HG02943 (cell line): ENCODE data around the gene GPR141.

ENCODE experiments used
- ATAC-seq: cut with Tn5 transposase; IDR thresholded peaks from one replicate; pipeline ENCODE4 v1.9.1; 2021; ENCODE audit warnings: mild to moderate bottlenecking, low read depth, moderate library complexity; ENCODE audit not compliant: unreplicated experiment

GPR141 gene

DNA sequence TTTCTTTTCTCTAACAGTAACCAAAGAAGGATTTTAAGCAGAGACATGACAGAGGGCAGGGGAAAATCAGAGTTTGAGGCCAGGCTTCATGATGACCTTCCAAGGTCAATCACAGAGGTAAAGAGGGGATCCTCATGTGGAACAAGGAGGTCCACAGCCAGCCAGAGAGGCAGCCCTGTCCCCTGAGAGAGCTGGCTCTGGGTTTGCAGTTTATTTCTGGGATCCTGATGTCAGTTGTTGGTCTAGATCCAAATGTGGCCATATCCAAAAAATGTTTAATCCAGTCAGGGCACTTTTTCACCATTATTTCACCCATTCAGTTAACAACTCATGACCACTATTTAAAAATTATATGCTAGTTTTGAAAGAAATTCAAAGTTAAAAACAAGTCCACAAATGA is 45.6 kb downstream of the GPR141 start:
- ATAC-seq = no peak

DNA sequence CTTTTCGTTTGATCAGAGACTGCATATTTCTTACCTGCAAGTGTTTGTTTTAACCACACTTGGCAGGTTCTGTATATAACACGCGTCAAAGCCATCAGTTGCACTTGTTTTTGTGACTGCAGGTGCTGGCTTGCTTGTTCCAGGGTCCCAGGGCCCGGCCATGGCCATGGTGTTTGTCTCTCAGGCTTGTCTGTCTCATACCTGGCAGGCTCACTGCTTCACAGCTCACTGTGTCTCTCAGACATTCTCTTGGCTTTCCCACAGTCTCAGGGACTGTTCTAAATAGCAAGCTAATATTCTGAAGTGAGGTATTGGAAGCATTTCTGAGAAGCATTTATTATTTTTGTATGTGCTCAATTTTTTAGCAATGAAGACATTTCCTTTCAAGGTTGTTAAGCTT is 46.9 kb downstream of the GPR141 start:
- no peak for ATAC-seq

DNA sequence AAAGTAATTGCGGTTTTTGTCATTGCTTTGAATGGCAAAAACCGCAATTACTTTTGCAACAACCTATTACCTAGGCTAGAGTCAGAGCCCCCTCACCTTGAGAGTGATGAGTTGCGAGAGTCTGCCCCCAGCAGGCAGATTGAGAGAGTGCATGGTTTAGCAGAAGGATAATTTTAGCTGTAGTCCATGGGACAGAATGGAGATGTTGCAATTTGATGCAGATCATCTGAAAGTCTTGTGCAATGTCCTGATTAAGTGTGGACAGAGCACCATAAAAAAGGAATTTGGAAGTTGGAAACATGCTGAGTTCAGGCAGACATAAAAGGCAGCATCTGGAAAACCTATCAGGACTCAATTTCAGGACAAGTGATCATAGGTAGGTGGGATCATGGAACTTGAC is 48.7 kb downstream of the GPR141 start:
- no peak for ATAC-seq

DNA sequence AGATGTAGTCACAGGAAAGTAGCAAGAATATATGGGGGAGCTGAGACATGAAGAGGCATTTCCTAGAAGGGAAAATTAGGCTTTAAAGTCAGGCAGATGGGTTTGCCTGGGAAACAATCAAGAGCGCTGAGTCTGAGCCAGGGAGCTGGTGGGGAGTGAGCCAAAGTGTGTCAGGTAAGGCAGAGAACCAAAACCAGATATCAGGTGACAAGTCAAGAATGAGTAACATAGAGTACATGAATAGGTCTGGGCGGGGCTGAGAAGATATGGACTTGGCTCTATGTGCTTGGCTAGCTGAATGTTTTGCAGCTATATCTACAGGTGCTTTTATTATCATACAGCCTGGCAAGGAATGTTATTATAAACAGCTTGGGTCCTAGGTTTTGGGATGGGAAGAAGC is 49.3 kb downstream of the GPR141 start:
- ATAC-seq = no peak

DNA sequence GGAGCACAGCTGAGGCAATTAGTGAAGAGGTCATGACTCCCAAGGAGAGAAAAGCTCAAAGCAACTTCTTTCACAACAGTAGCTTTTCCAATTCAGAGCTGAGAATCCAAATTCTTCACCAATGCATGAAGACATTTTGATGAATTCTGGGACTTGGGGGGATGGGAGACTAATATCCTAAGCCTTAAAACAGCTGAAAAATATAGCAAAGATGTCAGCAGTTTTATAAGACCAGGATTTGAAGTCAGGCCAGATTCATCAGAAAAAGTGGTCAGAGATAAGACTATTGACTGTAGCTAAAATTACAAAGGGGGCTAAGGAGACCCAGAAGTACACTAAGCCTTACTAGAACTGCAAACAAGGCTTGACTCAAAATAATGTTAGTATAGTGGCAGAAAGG is 51.6 kb downstream of the GPR141 start:
- ATAC-seq = no peak

DNA sequence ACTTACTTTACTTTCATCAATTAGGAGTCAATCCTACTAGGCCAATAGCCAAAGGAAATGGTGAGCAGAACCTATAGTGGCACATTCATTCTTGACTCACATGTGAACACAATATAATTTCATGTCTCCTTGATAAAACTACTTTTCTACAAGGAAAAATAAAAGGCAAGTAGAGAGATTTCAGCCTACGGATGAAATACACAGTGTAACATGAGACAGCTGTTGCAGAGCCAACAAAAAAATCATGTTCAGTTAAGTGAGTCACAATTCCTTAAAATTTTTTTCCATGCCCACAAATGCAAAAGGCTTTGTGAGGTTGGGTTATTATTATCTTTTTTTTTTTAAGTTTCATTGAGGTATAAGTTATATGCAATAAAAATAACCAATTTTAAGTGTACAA is 54.8 kb downstream of the GPR141 start:
- no peak for ATAC-seq

DNA sequence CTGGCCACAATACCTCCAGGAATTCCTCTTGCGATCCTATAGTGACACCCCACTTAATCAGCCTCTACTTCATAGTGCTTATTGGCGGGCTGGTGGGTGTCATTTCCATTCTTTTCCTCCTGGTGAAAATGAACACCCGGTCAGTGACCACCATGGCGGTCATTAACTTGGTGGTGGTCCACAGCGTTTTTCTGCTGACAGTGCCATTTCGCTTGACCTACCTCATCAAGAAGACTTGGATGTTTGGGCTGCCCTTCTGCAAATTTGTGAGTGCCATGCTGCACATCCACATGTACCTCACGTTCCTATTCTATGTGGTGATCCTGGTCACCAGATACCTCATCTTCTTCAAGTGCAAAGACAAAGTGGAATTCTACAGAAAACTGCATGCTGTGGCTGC is 56.8 kb downstream of the GPR141 start:
- ATAC-seq = no peak

DNA sequence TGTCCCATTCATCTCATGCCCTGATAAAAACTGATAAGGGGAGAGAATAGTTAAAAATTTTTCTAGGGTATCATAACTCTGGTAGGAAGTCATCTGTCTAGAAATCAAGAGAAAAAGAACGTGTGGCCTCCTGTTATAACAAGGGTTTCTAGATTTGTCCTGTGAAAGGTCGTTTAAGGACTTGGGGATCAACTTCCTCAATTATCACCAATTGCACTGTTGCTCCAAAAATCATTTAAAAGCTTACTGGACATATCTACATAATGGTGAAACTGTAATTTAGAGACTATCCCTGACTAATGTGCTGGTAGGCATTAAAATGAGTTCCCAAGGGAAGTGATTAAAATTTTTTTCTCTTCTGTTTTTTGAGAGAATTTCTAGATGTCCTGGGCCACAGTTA is 58.2 kb downstream of the GPR141 start:
- no peak for ATAC-seq

DNA sequence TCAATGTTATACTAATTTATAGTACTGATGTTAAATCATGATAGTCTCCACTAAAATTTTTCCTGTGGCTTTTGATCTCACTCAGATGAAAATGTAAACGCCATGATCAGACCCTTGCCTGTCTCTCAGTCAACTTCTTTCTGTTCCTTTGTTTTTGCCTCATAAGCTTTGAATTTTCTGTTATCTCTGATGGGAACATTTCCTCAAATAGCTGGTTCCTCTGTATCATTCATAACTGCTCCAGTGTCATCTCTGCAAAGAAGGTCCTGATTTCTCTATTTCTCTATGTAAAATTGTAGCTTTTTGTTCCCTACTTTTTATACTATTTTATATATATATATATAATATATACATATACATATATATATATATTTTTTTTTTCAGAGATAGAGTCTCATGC is 67.5 kb downstream of the GPR141 start:
- no peak for ATAC-seq

DNA sequence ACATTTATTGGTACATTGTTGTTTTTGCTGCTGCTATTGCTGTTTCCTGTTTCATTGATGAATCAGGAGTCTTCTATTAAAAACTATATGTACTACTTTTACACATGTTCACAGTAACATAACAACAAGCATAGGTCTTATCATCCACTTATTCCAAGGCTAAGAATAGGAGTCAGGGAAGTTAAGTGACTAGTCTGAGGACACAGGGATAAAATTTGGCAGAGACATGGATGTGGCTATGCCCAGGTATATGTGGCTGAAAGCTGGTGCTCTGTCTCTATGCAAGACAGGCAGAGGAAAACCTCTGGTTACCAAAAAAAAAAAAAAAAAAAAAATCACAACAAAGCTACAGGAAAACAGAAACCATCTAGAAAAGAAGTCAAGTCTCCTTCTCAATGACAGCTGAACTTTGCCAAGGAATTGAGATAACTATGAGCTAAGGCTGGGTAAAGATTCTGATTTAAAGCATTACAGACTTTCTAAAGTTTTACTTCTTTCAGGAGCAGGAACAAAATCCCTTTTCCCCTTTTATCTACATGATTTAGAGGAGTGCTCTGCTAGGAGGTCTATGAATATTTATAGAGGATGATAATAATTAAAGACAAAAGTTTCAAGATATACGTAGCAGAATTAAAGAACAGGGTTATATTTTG is 70.0 kb downstream of the GPR141 start:
- ATAC-seq = no peak

DNA sequence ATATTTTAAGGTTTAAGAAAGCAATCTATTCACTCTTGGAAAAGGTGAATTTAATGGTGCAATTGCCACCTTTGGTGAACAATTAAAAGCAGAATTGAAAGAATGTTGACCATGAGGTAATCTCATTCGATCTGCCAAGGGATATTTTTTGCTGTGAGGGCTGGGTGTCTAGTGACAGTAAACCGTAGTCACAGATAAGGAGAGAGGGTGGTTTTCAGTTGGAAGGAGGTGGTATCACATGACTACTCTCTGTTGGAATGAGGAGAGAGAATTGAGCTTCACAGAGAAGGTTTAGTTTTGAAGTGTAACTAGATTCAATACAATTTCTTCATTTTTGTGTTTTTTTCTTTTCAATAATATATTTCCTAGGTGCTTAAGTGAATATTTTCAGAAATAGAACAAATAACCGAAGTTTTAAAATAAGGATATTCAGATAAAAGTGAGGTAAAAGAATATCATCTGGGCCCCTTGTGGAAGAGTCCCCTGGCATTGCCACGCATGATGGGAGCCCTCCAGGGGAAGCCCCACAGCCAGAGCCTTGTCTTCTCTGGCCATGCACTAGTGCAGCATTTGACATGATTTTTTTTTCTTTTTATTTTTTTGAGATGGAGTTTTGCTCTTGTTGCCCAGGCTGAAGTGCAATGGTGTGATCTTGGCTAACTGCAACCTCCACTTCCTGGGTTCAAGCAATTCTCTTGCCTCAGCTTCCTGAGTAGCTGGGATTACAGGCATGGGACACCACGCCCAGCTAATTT is 73.4 kb downstream of the GPR141 start:
- ATAC-seq = no peak

DNA sequence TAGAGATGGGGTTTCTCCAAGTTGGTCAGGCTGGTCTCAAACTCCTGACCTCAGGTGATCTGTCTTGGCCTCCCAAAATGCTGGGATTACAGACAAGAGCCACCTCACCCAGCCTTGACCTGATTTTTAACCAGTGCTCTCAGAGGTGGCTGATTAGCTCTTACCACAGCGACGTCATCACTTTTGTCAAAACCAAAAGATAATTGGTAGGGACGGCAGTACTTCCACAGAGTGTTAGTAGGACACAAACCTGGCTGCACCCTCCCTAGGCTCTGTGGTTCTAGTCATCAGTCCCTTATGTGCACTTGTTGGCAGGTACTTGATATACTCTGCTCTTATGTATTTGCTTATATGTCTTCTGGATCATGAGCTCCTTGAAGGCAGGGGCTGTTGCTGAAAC is 74.0 kb downstream of the GPR141 start:
- ATAC-seq = no peak

DNA sequence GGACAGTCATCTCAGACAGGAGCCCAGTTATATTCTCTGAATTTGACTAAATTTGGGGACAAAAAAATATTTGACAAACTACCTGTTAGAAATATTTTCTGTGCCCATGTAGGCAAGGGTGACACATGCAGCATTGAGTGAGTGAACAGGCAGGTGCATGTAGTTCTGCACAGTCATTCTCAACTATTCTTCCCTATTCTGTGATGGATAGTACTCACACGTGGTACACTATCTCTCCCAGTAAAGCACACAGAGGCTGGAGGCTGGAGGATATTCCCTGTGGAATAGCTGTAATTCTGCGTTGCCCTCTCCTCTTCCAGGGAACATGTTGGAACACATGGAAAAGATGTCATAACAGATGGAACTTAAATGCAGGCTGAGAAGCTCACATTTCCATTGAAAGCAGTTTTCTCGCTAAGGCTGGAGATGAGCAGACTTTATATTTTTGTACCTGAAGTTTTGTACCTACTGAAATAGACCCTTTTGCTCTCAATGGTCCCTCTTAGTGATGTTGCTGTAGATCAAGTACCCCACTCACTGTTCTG is 75.0 kb downstream of the GPR141 start:
- no peak for ATAC-seq

DNA sequence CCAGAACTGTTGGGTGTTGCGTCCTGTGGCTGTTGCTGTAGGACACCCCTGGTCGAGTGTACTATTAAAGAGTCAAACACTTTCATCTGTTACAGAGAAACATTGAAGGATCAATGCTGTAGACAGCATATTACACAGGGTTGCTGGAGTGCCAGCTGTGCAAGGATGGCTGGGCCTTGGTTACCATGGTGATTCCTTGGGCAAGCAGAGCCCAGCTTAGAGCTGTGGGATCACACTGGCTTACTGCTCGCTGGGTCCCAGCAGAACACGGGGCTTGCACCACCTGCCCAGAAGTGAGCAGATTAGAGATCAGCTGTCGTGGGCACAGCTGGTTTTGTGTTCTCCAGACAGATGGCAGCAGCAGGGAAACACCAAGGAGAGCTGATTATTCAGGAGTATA is 76.0 kb downstream of the GPR141 start:
- no peak for ATAC-seq

DNA sequence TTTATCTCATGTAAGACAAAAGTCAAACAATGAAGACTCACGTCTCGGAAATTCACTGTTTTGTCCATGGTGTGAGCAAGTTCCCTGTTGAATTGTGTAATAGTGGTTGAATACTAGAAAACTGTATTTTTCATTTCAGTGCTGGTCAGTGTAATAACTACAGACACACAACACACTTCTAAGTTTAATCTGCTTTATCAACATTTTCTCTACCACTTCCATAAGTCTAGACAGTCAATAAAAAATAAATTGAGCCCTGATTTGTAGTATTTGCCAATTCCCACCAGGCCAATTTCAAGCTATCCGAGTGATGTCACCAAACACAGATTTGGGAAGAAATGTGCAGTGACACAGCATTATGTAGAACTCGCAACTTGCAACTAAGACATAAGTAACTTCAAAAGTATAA is 81.9 kb downstream of the GPR141 start:
- no peak for ATAC-seq

DNA sequence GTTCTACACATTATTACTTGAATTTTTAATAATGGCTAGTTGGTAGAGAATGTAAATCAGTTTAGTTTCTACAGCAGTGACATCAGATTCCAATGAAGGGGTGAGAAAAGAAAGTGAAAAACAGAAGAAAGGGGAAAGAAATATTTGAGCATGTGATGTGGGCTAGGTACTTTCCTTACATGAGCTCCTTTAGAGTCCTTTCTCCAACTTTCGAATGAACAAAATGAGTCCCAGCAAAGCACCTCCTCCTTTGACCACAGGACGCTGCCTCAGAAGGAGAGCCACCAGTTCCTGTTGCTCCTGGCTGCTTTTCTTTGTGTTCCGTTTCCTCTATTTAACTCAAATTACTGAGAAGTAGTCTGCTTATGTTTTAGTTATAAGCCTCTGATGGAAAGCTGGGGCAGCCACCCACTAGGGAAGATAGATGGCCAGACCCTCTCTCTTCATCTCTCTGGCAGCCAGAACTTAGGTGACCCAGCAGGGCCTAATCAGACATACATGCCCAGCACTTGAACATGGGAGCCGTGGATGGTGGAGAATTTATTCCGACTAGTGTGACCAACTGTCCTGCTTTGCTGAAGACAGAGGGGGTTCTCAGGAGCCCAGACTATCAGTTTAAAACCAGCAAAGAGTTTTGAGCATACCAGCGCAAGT is 82.4 kb downstream of the GPR141 start:
- no peak for ATAC-seq

DNA sequence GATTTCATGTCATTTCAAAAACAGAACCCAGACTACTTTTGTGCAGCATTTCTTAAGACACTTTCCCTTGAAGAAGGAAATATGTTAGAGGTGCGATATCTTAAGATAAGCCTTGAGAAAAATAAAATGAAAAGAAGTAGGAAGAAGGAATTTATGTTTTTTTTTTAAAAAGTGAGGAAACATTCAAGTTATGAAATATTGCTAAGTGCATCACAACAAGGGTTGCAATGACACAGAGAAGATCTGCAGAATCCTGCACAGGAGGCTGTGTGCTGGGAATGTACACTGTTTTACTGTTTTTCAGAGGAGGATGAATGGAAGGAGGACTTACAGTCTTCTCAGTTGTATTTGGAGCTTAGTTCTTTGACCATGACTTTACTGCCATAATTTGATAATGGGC is 85.0 kb downstream of the GPR141 start:
- no peak for ATAC-seq

DNA sequence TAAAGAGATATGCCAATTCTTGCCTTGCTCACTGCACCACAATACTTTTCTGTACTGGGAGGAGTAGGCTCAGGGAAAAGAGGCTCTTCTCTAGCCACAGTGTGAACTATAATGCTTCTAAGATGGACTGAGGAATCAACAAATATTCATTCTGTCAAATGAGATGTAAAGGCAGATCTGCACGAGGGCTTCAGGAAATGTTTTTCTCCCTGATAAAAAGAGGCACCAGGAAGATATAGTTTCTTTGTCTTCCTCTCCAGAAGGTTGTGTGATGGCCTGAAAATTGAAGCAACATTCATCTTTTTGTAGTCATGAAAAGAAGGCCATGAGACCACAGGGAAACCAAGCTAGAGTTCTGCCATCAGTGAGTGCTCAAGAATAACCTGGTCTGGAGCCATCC is 85.7 kb downstream of the GPR141 start:
- no peak for ATAC-seq

DNA sequence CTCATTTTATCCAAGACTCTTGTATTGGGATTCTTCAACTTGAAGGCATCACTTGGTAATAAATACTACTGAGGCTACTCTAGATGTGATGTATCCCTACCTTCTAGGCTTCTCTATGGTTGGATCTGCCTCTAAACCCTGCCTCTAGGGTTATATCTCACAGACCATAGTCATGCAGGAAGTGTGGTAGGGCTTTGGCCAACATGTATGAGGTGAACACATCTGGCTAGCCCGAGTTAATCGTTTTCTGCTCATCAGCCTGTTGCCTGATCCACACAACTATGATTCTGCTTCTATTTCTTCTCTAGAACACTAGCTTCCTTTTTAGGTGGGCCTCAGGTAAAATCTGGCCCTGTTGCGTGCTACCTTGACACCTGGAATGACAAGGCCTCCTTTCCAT is 86.2 kb downstream of the GPR141 start:
- ATAC-seq = no peak

DNA sequence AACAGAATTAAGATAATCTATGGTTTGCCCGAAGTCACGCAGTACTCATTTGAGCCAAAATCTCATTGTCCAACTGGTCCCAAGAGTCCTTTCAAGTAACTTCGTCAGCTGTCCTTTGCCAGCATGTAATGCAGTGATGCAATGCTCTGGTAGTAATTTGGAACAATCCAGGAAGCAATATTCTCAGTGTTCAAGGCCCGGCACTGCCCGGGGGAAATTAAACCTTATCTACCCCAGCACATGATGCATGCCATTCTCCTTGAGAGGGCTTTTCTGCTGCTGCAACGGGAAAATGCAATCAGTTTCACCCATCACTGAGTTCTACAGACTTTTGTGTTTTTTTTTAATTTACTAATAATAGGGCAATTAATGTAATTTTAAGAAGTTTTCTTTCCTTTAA is 87.3 kb downstream of the GPR141 start:
- ATAC-seq = no peak

DNA sequence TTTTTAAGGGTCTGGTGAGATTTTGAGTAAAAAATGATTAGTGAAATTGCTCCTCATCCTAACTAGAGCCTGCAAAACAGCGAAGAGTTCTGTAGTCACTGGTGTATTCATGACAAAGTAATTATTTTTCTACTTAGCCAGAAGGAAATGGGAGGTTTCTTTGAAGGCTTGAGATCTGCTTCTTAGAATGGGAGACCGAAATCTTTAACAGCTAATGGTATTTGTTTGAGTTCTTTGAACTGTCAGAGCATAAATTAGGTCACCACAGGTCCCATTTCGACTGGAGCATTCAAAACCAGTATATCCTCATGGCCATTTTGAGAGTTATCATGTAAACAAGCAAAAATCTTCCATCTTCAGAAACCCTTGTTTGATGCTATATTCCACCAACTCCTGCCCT is 87.8 kb downstream of the GPR141 start:
- ATAC-seq = no peak

DNA sequence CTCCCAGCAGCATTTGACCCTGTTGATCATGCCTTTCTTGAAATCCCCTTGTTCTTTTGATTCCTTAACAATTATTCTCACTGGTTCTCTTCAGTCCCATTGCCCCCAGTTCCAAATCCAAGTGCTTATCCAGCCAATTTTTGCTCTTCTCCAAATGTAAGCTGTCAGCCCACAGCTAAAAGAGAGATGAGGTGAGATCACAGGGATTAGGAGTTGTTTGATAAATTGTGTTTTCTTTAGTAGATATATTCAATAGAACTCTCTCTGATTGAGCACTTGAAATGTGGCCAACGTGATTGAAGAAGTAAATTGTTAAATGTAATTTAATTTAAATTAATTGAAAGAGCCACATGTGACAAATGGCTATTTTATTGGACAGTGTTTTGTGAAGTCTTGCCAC is 88.2 kb downstream of the GPR141 start:
- ATAC-seq = no peak
